Measurements from ENCODE around the gene RPF1.
"Not testable (repeated sequence)": the region's sequence is repeated elsewhere in the genome, so short reads cannot be mapped to it uniquely, and the experiment has no call there.

Gene RPF1

DNA sequence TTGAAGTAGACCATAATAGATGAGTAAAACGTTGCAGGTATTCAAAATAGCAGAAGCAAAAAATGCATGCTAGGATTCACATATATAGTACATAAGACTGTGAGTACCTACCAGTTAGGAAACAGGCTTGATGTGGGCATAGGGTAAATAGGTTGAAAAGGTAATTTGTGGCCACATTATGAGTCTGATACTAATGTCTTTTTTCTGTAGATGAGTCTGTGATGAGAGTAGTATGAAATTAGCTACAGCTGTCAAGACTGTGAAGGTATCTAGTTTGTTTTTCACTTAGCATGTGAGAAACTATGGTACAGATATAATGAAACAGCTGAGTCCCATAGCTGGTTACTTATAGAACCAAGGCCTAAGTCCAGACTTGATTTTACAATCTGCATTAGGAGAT, 14.7 kb downstream of the RPF1 start:
- no peak for DNase-seq (ENCODE audit: low spot score)

DNA sequence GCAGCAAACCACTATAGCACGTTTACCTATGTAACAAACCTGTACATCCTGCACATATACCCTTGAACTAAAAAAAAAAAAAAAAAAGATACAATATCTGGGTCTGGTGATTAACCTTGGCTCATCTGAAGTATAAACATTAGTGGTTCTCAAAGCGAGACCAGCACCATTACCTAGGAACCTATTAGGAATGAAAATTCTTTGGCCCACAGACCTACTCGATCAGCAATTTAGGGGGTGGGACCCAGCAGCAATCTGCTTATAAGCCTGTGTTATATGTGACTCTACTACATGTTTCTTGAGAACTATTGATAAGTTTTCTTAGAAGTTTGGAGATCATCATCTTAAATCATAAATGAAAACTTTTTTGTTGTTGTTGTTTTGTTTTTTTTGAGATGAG, 17.4 kb downstream of the RPF1 start:
- DNase-seq (ENCODE audit: low spot score), result no peak

DNA sequence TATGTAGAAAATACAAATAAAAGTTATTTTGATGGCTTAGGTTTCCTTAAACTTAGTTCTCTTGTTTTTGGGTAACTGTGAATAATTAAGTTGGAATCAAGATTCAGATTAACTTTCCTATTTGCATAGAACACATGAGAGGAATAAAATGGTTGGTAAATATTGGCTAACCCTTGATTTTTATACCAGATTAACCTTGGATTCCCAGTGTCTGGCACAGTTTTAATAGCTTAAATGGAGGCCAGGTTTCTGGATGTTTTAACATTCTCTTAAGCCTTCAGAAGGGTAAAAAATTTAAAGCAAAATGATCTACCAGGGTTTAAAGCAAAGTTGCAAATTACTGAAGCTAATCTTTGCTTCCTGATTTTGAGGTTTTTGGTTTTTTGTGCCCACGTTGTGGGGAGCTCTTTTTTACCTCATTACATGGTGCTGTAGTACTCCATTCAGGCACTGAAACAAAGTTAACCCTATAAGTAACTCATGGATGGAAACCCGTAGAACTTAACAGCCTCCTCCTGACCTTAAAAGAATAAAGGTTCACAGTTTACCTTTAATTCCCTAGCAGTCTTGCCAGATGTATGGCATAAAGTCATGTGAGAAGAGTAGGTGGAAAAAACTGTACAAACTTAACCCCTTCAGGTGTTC, 18.7 kb downstream of the RPF1 start:
- DNase-seq (ENCODE audit: low spot score), result no peak

DNA sequence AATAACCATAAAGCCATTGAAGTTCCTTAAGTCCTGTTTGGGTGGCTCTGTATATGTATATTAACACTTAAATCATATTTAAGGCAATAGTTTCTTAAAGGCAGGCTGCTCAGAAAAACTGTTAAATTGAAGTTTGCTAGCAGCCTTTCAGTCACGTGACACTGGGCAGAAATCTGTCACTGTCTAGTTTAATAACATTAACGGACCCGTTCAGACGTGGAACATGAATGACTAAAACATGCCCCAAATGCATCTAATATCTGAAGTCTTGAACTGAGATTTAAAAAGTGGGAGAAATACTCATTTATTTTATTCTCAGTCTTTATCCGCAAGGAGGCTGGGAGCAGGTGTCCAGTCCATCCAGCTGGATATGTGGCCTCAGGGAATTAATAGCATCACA, 23.9 kb downstream of the RPF1 start:
- no peak for DNase-seq (ENCODE audit: low spot score)

DNA sequence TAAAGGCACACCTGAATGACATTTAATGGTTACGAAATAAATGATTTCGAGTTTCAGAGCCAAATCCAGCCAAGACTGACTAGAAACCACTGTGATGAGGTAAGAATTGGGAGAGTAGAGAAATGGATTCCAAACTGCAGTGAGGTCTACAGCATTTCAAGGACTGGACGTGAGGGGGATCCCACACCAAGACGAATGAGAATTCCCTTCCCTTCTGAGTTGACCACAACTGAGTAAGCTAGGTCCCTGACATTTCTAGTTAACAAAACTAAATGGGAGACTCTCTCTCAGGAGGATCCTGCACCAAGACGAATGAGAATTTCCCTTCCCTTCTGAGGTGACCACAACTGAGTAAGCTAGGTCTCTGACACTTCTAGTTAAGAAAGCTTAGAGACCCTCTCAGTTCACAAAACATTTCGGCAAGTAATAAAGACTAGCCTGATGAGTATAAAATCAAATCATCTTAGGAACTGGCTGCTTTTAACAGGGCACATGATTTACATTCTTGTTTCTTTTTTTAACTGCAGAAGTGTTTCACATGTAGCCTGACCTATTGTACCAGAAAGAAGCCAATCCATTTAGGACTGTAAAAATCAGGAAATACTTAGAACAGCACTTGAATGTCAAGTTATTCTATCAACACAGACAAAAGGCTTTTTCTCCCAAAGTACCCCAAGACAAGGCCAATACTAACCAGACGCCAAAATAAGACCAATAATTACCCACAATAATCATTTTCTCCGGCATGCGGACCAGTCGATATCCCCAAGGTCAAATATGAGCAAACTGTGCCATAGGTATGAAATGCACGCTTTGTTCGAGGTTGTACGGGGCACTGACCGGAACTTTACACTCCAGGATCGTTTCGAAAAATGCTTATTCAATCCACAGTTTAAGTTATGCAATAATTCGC, 25.8 kb downstream of the RPF1 start:
- peak; percentile 25 for DNase-seq (ENCODE audit: low spot score)

DNA sequence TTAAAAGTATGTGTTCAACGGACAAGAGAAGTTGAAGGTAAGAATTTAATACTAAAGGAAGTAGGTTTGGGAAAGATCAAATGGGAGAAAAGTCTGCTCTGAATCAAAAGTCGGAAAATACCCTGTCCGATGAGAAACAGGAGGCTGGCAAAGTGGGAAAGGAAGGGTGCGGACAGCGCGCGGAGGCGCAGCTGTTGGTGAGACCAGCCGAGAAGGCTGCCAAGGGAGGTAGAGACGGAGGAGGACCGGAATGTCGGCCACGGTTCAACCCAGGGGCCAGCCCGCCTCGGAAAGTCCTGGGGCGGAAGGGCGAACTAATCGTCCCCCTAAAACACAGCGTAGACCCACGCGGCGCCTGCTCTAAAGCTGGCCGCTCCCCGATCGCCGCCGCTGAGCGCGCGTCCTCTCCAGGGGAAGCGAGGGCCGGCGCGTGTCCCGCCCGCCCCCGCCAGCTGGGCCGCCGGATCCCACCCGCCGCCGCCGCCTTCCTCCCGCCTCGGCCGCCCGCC, 26.5 kb downstream of the RPF1 start:
- DNase-seq (ENCODE audit: low spot score), result no peak

DNA sequence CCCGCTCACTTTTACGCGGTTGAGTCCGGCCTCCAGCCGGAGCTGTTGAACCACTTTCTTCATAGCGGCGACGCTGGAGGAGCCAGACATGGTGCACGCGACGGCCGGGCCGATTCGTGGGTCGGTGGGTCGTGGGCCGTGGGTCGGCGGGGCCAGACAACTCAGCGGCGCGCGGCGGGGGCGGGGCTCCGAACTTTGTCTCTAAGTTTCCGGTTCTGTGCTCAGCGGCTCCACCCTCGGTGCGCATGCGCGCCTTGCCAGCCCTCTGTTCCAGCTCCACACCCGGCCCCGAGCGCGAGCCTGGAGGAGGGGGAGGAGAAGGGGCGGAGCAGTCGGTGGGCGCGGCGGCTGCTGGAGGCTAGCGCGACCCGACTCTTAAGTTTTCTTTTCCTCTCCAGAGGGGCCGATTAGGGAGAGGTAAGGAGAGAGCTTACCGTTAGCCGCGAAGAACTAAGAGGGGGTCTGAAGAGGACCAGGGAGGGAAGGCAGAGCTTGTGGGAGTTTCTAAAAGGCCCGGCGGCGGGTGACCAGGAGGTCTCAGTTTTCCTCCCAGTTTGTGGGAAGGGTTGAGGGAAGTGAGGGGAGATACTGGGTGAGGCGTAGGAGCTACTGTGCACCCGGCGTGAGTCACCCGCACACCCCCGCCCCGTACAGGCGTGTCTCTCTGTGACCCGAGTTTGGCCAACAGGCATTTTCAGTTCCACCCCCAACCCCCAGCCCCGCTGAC, 27.1 kb downstream of the RPF1 start, which contains the start of the genes GNG5 and SPATA1:
TSS of gene GNG5 (minus strand) at position 580 of the 727 bp plus-strand sequence. CDS start at position 90, 490 bp downstream.
TSS of gene SPATA1 (plus strand) at position 385 of the 727 bp plus-strand sequence. CDS start 9,974 bp downstream, outside the sequence.
- peak; percentile 97 for DNase-seq (ENCODE audit: low spot score)

DNA sequence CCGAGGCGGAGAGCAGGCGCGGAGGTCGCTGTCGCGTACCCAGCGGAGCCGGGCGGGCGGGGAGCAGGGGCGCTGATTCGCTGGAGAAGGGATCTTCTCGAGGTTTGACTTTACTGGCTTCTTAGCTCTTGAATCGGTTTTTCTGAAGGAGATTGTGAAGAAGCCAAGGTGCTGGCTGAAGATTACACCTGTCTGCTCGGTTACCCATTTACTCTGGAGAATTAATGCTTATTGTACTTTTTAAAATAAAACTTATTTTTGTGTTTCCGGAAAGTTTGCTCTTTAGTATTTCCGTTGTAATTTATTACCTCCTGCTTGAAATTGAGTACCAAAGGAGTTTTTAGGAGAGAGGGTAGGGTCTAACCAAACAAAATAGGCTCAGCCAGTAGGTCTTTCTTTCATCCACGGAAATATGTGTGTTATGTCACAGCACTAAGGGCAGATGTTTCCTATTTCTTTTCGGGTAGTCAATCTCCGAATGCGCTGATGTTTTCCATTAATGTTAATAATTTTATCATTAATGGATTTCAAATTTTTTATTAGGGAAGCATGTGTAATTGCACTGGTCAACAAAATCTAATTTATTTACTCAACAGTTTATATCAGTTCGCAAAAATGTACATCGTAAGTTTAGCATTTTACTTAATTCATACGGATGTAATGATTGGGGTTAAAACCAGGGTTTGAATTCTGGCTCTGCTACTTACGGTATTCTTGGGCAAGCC, 27.8 kb downstream of the RPF1 start:
- no peak for DNase-seq (ENCODE audit: low spot score)

DNA sequence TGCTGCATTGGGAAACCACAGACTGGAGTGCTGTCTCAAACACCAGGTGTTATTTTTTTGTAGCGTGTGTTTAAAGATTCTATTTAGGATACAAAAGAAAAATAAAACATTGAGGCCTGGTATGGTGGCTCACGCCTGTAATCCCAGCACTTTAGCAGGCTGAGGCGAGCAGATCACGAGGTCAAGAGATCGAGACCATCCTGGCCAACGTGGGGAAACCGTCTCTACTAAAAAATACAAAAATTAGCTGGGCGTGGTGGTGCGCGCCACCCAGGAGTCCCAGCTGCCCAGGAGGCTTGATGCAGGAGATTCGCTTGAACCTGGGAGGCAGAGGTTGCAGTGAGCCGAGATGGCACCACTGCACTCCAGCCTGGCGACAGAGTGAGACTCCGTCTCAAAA, 28.8 kb downstream of the RPF1 start:
- not testable (repeated sequence) for DNase-seq (ENCODE audit: low spot score)

DNA sequence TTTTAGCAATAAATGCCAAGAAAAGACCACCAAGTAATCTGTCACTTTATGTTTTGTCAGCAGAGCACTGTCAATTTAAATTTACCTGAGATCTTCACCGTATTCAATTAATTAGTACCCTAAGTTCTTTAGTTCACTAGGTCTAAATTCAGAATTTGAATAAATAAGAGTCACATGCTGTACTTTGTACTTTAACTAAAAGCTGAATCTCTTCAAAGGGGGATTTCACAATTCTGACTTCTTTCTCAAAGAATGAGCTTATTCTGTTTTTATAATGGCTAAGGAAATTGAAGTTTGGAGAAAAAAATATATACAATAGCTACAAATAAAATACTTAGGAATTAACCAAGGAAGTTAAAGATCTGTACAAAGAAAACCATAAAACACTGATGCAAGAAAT, 29.4 kb downstream of the RPF1 start:
- DNase-seq (ENCODE audit: low spot score), result no peak

DNA sequence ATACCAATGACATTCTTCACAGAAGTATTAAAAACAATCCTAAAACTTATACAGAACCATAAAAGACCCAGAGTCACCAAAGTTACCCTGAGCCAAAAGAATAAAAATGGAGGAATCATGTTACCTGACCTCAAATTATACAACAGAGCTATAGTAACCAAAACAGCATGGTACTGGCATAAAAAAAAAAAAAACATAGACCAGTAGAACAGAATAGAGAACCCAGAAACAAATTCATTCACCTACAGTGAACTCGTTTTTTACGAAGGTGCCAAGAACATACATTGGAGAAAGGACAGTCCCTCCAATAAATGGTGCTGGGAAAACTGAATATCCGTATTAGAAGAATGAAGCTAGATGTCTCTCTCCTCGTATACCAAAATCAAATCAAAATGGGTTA, 30.0 kb downstream of the RPF1 start:
- DNase-seq (ENCODE audit: low spot score), result no peak

DNA sequence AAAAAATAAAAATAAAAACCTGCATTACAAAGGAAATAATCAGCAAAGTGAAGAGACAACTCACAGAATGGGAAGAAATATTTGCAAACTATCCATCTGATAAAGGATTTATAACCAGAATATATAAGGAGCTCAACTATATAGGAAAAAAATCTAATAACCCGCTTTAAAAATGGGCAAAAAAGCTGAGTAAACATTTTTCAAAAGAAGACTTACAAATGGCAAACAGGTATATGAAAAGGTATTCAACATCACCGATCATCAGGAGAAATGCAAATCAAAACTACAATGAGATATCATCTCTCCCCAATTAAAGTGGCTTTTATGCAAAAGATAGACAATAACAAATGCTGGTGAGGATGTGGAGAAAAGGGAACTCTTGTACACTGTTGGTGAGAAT, 31.1 kb downstream of the RPF1 start:
- DNase-seq (ENCODE audit: low spot score), result no peak

DNA sequence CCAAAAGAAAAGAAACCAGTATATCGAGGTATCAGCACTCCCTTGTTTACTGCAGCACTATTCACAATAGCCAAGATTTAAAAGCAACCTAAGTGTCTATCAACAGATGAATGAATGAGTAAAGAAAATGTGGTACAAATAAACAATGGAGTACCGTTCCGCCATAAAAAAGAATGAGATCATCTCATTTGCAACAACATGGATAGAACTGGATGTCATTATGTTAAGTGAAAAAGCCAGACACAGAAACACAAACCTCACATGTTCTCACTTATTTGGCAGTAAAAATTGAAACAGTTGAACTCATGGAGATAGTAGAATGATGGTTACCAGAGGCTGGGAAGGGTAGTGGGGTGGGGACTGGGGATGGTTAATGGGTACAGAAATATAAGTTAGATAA, 31.6 kb downstream of the RPF1 start:
- no peak for DNase-seq (ENCODE audit: low spot score)

DNA sequence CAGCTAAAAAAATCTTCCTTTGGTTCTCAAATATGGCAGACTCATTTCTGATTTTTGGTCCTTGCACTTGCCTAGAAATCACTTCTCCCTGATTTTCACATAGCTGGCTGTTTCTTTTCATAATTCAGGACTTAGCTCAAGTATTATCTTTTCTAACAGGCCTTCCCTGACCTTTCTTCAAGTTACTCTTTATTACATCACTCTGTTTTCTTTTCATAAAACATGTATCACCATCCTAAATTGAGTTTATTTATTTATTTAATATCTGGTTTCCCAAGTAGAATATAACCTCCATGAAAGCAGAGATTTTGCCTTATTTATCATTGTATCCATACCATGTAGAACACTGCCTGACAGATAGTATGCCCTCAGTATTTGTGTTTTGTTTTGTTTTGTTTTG, 45.5 kb downstream of the RPF1 start:
- DNase-seq (ENCODE audit: low spot score), result no peak

DNA sequence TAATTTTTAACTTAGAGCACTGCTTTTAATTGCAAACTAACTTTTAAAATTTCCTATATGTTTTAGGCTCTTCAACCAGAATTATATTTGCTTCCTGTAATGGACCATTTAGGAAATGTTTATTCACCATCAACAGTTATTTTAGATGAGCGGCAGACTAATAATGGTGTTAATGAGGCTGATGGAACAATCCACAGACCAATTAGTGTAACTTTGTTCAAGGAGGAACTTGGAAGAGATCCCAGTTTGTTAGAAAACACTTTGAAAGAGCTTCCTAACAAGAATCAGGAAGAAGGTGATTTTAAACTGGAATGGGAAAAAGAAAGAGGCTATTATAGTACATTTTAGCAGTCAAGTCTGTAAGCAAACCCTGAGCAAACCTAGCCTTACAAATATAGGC, 46.7 kb downstream of the RPF1 start:
- no peak for DNase-seq (ENCODE audit: low spot score)

DNA sequence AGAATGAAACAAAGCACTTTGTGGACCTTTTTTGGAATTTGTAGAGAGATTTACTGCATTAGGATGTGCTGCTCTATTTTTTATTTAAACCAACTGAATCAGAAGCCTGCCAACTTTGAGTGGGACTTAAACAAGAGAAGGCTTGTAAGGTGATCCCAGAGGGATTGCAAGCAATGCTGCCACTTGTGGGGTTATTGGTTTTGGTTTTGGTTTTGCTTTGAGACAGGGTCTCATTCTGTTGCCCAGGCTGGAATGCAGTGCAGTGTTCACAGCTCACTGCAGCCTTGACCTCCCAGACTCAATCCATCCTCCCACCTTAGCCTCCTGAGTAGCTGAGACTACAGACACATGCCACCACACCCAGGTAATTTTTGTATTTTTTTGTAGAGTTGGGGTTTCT, 59.5 kb downstream of the RPF1 start:
- peak; percentile 3 for DNase-seq (ENCODE audit: low spot score)

DNA sequence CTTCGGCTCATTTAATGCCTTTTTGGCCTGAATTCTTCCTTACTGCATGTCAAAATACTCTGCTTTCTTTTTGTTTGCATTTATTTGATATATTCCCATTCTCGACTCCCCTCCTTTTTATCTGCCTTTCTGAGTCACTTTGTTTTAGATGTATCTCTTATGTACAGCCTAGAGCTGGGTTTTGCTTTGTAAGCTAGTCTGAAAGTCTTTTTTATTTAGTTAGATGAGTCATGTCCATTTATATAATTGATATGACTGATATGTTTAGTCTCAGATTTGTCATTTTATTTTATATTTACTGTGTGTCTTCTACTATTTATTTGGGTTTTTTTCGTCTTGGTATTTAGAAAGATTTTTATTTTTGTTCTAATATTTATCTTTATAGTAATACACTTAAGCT, 60.9 kb downstream of the RPF1 start:
- no peak for DNase-seq (ENCODE audit: low spot score)

DNA sequence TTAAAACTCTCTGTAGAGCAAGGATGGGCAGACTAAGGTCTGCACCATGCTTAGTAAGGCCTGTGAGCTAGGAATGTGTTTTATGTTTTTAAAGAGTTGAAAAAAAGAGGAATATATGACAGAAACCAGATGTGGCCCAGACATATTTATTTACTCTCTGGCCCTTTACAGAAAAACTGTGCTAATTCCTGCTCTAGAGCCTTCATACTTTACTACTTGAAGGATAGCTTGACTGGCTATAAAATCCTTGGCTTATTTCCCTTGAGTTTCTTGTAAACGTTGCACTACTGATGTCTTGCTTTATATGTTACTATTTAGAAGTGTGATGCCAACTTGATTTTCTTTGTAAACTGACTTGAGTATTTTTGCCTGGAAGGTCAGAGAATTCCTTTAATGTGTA, 61.7 kb downstream of the RPF1 start:
- DNase-seq (ENCODE audit: low spot score), result no peak

DNA sequence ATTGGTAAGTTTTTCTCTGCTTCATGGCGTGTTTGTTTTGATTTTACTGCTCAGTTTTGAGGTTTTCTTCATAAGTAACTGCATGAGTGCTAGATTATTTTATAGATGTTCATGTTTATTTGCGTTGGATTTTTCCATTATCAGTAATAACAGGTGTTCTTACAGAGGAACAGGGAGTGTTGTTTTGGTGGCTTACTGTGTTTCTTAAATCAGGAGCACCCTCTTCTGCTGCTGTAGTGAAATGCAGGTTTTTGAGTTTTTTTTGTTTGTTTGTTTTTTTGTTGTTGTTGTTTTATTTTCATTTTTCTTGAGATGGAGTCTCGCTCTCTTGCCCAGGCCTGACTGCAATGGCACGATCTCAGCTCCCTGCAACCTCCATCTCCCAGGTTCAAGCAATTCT, 62.6 kb downstream of the RPF1 start:
- no peak for DNase-seq (ENCODE audit: low spot score)
